IPS-15b (cell line): ENCODE results near the gene SIRT5.

Source experiments
- H3K27me3 ChIP-seq: one replicate; pipeline ENCODE4 v1.6.1; 2013; ENCODE audit warnings: low read length; ENCODE audit not compliant: control insufficient read depth, insufficient read depth
- H3K36me3 ChIP-seq: one replicate; pipeline ENCODE4 v1.6.1; 2013; ENCODE audit warnings: low read length; ENCODE audit not compliant: control insufficient read depth, insufficient read depth
- H3K4me1 ChIP-seq: one replicate; pipeline ENCODE4 v1.6.1; 2013; ENCODE audit warnings: mild to moderate bottlenecking, low read length; ENCODE audit not compliant: control insufficient read depth, insufficient read depth
- H3K4me3 ChIP-seq: one replicate; pipeline ENCODE4 v1.5.1; 2013; ENCODE audit warnings: low read depth, low read length
- H3K9ac ChIP-seq: one replicate; pipeline ENCODE4 v1.6.1; 2013; ENCODE audit warnings: low read depth, mild to moderate bottlenecking, low read length
- H3K9me3 ChIP-seq: one replicate; pipeline ENCODE4 v1.6.1; 2013; ENCODE audit warnings: mild to moderate bottlenecking, low read length; ENCODE audit not compliant: control insufficient read depth, insufficient read depth

SIRT5 gene

DNA sequence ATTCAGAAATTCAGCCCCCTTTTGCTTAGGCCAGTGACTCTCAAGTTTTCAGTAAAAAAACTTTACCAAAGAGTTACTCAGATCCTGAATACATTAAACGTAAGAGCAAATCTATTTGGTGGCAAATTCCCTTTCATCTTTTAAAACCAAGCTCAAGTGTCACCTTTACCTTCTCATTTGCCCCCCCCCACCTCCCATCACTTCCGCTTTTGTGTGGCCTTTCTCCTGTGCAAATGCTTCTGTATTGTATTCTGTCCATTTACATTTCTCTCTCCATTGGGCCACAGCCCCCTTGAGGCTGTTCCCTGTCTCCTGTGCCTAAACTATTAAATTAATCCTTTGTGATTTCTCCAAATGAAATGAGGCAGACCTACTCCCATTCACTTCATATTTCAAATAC lies 42.7 kb downstream of the SIRT5 start:
- peaks cover 7% of the 10 kb centered on the region for H3K4me1 ChIP-seq
- H3K4me3 ChIP-seq, result no peak overlapping the region
- H3K9me3 ChIP-seq, result no peaks in the 10 kb centered on the region
- H3K27me3 ChIP-seq, result no peaks in the 10 kb centered on the region
- no peak overlapping the region for H3K9ac ChIP-seq
- peaks cover 26% of the 10 kb centered on the region for H3K36me3 ChIP-seq

DNA sequence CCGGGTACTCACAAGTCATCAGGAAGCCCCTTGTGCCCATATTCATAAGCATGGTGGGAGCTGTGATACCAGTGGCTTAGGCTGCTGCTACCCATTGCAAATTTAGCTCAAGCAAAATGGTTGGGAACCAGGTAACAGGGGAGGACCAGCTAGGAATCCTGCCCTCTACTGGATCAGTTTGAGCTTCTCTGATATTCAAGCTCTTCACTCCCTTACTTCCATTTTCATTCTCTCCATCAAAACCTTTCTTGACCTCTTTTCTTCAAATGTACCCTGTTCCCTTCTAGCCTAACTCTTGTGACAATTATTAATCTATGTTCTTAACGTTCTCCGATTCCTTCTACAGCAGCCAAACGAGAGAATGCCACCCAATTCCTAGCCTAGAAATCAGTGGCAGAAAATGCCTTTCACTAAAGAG lies 50.5 kb downstream of the SIRT5 start:
- peaks cover 11% of the 10 kb centered on the region for H3K36me3 ChIP-seq
- no peaks in the 10 kb centered on the region for H3K9me3 ChIP-seq
- peaks cover 2% of the 10 kb centered on the region for H3K4me1 ChIP-seq
- no peak overlapping the region for H3K4me3 ChIP-seq
- no peaks in the 10 kb centered on the region for H3K27me3 ChIP-seq
- H3K9ac ChIP-seq, result no peak overlapping the region

DNA sequence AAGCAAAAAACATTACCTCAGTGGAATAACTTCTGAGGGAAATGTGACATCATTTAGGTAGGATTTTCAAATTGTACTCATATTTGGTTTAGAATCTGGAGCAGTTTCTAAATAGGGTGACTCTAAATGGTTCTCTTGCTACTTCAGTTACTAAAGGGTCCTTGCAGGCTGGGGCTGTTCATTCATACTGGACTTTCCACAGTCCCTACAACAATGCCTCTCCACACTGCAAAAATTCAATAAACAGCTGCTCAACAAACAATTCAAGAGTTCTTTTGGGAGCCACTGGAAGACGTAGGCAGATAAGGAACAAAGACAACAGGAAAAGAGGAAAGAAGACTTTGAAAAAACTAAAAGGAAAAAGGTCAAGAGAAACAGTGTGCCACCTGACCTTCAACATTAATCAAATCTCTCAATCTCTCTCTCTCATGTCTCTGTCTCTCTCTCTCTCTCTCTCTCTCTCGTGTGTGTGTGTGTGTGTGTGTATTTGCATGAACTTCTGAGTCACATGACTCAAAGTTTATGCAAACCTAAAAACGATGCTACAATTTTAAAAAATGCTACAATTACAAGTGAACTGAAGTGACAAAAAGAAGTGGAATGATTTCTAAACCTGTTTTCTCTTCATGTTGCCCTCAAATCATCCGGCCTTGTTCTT lies 55.2 kb downstream of the SIRT5 start:
- Histone ChIP-seq H3K27me3 (no peaks in the 10 kb centered on the region), H3K4me1 (peaks cover 1% of the 10 kb centered on the region), H3K36me3 (no peaks in the 10 kb centered on the region), H3K4me3 (no peak overlapping the region), H3K9me3 (no peaks in the 10 kb centered on the region), H3K9ac (no peak overlapping the region)

DNA sequence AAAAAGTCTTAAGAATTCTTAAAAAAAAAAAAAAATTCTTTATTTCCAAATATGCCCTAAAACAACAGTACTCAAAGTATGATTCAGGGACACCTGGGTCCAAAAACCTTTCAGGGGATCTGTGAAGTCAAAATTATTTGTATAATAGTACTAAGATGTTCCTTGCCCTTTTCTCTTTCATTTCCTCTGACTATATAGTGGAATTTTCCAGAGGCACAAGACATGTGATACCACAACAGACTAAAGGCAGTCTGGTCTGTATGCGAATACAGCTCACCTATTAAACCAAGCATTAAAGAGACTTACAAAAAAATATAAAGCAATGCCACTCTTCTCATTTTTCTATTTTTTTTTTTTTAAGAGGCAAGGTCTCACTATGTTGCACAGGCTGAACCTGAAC lies 56.1 kb downstream of the SIRT5 start:
- Histone ChIP-seq H3K9me3 (no peaks in the 10 kb centered on the region), H3K36me3 (no peaks in the 10 kb centered on the region), H3K27me3 (no peaks in the 10 kb centered on the region), H3K4me1 (no peaks in the 10 kb centered on the region), H3K4me3 (no peak overlapping the region), H3K9ac (no peak overlapping the region)

DNA sequence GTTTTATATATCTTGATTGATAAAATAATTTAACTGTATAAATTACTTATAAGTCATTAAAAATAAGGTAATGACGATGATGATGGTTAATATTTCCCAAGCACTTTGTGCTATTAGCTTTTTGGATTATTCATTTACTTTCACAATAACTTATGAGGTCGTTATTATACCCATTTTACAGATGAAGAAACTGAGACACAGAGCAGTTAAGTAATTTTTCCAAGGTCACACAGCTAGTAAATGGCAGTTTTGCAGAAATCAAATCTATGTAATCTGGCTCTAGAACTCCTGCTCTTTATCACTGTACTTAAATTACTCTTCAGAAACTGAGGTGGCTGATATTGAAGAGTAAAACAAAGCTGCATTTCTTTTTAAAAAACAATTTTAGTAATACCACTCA lies 58.9 kb downstream of the SIRT5 start:
- no peak overlapping the region for H3K9ac ChIP-seq
- no peaks in the 10 kb centered on the region for H3K36me3 ChIP-seq
- no peaks in the 10 kb centered on the region for H3K27me3 ChIP-seq
- H3K9me3 ChIP-seq, result no peaks in the 10 kb centered on the region
- peaks cover 21% of the 10 kb centered on the region for H3K4me1 ChIP-seq
- no peak overlapping the region for H3K4me3 ChIP-seq

DNA sequence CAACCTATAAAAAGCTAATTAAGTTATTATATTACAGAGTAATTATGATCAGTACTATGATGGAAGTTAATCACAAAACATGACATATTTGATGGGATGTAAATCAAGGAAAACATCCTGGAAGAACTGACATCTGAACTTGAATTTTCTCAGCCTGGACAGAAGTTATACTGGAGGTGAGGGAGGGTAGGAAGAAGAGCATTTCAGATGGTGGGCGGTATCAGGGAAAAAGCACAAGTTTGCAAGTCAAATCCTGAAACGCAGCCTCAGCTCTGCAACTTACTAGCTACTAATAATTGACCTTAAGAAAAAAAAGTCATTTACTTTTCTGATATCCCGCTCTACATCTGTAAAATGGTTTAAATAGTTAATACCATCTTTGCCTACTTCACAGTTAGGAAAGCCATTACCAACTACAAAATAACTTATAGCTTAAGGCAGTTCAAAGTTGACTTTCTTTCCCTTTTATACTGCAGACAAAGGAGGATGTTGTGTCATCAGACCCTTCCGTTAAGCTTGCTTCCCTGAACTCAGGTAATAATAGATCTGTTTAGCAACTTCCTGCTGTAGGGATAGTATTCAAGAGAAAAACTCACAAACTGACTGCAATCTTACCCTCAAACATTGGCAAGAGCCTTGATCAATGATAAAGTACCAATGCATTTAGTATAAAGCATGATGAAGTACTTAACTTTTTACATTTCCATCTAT lies 61.7 kb downstream of the SIRT5 start:
- H3K36me3 ChIP-seq, result no peaks in the 10 kb centered on the region
- no peaks in the 10 kb centered on the region for H3K9me3 ChIP-seq
- H3K4me3 ChIP-seq, result no peak overlapping the region
- H3K4me1 ChIP-seq, result peaks cover 25% of the 10 kb centered on the region
- peak overlapping the region; percentile 67 for H3K9ac ChIP-seq
- no peaks in the 10 kb centered on the region for H3K27me3 ChIP-seq

DNA sequence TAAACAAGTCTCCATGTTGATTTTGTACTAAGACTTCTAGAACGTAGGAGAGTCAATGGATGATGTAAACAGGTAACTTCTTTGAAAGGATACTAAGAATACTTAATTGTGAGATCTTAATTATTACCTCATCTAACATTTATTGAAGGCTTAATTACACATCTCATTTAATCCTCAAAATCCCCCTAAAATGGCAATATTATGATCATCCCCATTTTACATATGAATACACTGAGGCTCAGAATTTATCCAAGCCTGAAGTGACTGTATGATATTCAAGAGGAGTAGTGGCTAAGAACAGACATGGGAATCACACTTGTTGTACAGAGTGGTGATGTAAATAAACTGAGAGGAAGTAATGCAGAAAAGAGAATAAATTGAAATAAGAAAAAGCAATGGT lies 63.6 kb downstream of the SIRT5 start:
- Histone ChIP-seq H3K9me3 (no peaks in the 10 kb centered on the region), H3K9ac (no peak overlapping the region), H3K4me1 (peaks cover 25% of the 10 kb centered on the region), H3K4me3 (no peak overlapping the region), H3K36me3 (no peaks in the 10 kb centered on the region), H3K27me3 (no peaks in the 10 kb centered on the region)

DNA sequence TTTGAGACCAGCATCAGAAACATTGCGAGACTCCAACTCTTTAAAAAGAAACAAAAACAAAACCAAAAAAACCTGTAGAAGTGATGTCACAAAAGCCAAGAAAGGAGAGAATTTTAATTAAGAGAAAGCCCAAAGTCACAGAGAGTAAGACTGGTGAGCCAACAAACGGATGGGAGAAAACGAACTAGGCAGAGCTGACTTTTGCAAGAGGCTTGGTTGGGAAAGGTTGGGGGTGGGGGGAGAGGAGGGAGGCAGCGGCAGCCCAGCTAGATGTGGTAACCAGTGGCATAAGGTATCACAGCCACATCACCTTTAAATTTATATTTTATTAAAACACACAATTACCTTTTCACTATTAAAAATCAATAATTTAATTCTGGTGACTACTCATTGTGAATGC lies 64.2 kb downstream of the SIRT5 start:
- no peaks in the 10 kb centered on the region for H3K36me3 ChIP-seq
- peaks cover 25% of the 10 kb centered on the region for H3K4me1 ChIP-seq
- H3K9ac ChIP-seq, result no peak overlapping the region
- H3K27me3 ChIP-seq, result no peaks in the 10 kb centered on the region
- no peaks in the 10 kb centered on the region for H3K9me3 ChIP-seq
- H3K4me3 ChIP-seq, result no peak overlapping the region

DNA sequence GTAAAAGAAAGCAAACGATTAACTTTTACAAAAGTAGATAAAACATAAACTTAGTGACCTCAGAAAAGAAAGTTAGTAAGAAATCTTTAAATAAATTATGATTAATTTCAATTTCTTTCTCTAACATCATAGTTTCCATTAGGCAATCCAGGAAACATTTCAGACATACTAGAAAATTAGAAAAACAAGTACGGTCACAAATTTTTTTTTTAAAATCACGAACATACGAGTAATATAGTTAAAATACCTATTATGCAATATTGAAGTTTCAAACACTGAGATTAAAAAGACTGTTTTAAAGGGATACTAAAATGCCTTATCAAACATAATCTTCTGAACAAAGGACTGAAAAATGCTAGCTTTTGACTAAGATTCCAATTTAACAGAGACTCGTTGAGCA lies 66.9 kb downstream of the SIRT5 start:
- Histone ChIP-seq H3K27me3 (no peaks in the 10 kb centered on the region), H3K36me3 (no peaks in the 10 kb centered on the region), H3K9ac (no peak overlapping the region), H3K4me3 (no peak overlapping the region), H3K4me1 (peaks cover 18% of the 10 kb centered on the region), H3K9me3 (no peaks in the 10 kb centered on the region)

DNA sequence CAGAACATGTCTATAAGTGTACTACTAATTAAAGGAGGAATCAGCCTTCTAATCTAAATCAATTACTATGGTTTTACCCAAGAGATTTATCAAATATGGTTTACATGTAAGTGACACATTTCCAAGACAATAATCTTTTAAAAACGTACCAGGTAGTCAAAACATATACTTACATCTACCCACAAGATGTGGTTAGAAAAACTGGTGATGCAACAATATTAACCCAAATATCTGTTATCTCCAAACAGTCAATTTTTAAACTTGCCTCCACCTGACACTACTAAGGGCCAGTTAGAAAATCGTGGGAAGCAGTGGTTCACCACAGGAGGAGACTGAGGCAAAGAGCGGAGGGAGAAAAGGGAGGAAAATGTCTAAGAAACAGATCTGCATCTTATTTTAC lies 68.7 kb downstream of the SIRT5 start:
- Histone ChIP-seq H3K27me3 (no peaks in the 10 kb centered on the region), H3K4me3 (no peak overlapping the region), H3K9me3 (no peaks in the 10 kb centered on the region), H3K4me1 (peaks cover 6% of the 10 kb centered on the region), H3K9ac (no peak overlapping the region), H3K36me3 (no peaks in the 10 kb centered on the region)

DNA sequence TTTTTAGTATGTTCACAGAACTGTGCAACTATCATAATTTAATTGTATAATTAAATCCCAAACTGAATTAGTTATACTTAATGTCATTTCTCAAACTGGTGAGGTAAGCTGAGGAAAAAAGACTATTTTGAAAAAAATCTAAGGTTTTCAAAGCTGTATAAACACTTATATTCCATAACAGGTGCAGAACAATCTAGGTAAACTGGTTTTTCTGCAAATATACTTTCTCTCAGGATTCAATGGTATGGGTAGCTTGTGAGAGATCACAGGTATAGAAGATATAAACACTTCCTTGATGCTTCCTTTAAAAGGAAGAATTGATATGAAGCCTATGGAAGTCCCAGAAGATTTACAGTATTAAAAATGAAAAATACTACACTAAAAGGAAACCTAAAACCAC lies 74.4 kb downstream of the SIRT5 start:
- Histone ChIP-seq H3K4me1 (no peaks in the 10 kb centered on the region), H3K27me3 (no peaks in the 10 kb centered on the region), H3K9ac (no peak overlapping the region), H3K36me3 (no peaks in the 10 kb centered on the region), H3K4me3 (no peak overlapping the region), H3K9me3 (no peaks in the 10 kb centered on the region)

DNA sequence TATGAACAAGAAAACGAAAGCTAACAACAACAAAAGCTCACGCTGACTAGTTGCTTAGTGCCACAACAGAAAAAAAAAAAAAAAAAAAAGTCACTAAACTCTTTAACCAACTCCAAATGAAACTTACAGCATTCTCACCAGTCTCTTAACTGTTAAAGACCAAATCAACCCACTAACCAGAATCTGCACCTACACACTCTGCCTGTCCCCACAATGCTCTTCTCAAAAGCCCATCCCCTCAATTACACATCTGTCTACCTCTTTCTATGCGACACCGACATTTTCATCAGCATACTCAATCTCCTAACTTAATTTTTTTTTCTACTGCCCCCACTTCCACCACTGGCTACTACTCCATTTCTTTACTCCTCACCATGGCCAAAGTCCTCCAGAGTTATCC lies 75.0 kb downstream of the SIRT5 start:
- no peak overlapping the region for H3K9ac ChIP-seq
- no peaks in the 10 kb centered on the region for H3K27me3 ChIP-seq
- no peaks in the 10 kb centered on the region for H3K4me1 ChIP-seq
- H3K4me3 ChIP-seq, result no peak overlapping the region
- no peaks in the 10 kb centered on the region for H3K9me3 ChIP-seq
- no peaks in the 10 kb centered on the region for H3K36me3 ChIP-seq
